GM18951 (cell line): ENCODE data around the gene ASAP2.
"Not testable (repeated sequence)": the region's sequence is repeated elsewhere in the genome, so short reads cannot be mapped to it uniquely, and the experiment has no call there.

Experiments used
- POLR2A ChIP-seq: IDR thresholded peaks from 4 replicates; pipeline ENCODE4 v1.6.1; 2011; ENCODE audit warnings: mild to moderate bottlenecking; ENCODE audit not compliant: insufficient read length, insufficient read depth; ENCODE audit errors: extremely low read depth
- in situ Hi-C: fragments of 300-500 bp; cut with MboI; formaldehyde crosslinking; loops from one replicate; pipeline ENCODE4 v1.12.0; 2022; ENCODE audit warnings: low sequenced_read_pairs, mixed read lengths, inconsistent platforms; ENCODE audit not compliant: unreplicated experiment

ASAP2 gene

DNA sequence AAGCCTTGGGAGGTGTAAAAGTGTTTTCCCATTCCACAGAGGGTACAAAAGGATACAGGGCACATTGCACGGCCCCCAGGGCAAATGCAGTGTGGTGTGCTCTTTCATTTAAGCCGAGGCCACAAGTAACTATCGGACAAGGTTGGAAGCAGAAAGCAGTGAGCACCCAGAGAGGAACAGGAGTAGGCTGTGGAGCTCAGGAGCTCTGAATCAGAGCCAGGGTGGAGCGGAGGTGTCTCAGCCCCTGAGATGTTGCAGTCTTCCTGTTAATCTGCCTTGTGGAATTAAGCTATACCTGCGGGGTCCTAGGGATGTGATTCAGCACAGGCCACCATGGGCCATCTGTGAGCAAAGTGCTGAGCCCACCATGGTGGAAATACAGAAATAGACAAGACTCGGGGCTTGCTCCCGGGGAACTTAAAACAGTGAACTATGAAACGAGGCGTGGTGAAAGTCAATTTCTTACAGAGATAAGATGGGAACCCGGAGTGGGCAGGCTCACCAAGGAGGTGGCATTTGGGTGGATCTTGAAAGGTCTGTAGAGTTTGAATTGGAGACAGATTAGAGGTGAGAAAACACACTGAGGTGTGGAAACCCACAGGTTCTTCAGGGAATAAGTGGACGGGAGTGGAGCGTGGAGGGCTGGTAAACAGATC is 44.0 kb downstream of the ASAP2 start:
- no peak for TF ChIP-seq POLR2A
- in situ Hi-C loops, result no loop called here

DNA sequence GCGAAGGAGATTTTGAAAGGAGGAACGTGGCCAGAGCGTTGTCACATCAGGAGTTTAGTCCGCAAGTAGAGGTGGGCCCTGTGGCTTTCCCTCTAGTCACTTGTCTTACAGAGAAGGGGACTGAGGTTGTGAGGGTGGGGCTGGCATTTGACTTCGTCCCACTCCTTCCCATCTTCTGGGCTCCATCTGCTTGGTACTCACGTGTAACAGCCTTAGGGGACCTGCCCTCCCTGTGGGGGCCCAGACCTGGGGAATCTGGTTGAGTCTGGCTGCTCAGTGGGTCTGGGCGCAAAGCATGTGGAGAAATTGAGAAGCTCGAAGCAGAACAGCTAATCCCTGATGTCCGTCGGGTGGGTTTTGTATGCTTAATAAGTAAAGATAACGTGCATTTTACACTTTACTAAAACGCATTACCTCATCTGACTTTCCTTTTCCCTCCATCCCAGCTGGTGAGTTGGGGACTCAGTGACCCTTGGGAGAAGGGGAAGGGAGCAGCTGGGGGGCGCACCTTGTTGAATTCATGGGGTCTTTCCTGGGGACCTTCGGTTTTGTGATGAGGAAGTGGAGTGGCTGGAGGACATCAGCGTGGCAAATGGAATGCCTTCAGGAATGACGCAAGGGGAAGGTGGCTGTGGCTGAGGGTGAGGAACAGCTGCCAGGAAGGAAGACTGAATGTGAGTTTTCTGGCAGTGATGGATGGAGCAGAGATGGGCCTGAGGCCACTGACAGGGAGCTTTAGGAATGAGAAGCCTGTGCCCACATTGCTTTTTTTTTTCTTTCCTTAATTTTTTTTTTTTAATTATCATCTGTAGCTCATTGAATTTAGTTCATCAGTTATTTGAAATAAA is 44.8 kb downstream of the ASAP2 start:
- TF ChIP-seq POLR2A, result no peak
- in situ Hi-C loops, result no loop called here

DNA sequence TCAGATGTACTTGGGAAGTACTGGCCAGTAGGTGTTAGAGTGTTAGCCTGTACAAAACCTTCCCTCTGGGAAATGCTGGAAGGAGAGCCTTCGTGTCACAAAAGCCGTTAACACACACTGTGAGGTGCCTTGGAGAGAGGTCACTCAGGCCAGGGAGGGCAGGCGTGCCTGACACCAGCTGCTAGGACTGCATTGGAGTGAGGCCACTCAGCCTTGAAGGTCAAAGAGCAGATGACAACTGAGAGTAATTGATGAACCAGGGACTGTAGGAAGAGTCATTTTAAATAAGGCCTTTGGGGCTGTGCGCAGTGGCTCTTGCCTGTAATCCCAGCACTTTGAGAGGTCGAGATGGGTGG is 45.4 kb downstream of the ASAP2 start:
- no peak for TF ChIP-seq POLR2A
- in situ Hi-C loops, result no loop called here

DNA sequence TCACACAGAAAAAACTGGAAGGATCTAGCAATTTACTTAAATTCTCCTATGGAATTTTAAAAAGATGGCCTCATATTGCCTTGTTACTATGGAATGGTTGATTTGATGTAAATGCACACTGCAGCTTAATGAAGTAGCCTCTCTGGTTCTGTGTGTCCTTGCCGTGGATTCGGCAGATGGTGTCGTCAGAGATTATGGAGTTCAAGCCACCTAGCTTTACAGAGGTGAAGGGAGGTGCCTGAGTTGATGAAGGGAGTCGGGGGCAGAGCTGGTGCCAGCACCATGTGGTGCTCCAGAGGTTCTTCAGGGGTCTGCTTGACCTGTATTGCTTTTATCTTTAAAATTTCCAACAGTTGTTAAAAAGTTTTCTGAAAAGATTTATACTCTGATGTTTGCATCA is 48.8 kb downstream of the ASAP2 start:
- in situ Hi-C loops, result no loop called here
- no peak for TF ChIP-seq POLR2A

DNA sequence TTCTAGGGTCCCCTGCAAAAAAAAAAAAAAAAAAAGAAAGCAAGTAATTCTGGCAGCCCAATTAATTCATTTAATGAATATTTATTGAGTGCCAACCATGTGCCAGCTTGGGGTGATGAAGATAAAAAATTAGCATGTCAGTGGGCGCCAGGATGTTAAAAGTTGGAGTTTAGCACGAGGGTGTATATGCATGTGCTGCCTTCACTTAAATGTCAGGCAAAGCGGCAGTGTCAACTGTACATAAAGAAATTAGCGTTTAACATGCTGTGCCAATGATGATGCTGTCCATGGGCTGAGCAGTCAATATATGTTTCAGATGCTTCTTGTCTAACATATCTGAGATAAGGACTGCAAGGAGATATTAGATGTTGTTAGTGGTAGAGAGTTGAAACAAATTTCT is 49.5 kb downstream of the ASAP2 start:
- no peak for TF ChIP-seq POLR2A
- in situ Hi-C loops, result no loop called here

DNA sequence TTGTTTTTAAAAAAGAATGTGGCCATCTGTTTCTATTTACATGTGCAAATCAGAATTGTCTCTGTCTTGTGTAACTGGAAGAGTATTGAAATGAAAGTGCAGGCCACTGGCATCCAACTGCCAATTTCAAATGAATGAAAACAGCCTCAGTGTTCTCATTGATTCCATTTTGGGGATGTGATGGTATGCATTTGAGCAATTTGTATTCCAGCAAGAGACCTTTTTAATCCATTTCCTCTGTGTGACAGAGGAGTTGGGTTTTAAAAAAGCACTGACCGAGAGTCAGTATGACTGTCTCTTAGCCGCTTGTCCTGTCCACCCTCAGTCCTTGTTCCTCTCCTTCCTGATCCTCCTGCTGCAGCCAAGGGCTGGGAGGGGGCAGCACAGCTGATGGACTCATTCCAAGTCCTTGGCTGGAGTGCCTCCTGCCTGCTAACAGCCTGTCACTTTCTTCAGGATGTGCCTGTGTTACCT is 50.0 kb downstream of the ASAP2 start:
- no peak for TF ChIP-seq POLR2A
- in situ Hi-C loops, result no loop called here

DNA sequence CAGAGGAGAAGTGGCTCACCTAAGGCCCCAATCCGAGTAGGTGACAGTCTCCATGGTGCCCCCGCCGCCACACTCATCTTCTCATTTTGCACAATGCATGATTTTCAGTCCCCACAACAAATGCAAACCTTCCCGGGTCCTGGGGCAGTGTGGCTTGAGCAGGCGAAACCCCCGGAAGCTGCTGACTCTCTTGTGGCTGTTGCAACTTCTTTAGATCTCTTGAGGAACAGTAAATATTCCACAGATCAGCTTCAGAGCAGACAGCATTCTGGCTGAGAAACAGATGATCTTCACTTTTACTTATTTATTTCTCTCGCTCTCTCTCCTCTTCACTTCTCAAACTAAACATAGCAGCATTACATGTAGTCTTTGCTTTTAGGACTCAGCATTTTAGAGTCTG is 51.9 kb downstream of the ASAP2 start:
- TF ChIP-seq POLR2A, result no peak
- in situ Hi-C loops, result no loop called here

DNA sequence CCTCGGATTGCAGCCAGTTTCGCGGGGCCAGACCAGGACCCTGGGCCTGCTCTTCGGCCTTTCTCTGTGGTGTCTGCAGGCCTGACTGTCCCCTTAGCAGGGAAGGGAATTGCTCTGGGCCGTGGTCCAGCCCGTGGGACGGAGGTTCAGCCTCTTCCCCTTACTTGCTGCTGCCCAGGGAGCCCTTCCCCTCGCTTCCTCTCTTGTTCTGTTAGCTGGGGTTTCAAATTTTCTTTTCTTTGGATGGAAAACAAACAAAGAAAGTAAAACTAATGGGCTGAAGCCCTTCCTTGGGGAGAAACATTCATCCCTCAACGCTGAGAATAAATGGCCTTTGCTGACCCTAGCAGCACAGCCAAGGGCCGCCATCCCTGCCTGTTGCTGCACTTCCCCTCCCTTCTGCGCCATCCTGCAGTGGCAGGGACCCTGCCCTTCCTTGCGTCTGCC is 52.4 kb downstream of the ASAP2 start:
- in situ Hi-C loops, result no loop called here
- TF ChIP-seq POLR2A, result no peak

DNA sequence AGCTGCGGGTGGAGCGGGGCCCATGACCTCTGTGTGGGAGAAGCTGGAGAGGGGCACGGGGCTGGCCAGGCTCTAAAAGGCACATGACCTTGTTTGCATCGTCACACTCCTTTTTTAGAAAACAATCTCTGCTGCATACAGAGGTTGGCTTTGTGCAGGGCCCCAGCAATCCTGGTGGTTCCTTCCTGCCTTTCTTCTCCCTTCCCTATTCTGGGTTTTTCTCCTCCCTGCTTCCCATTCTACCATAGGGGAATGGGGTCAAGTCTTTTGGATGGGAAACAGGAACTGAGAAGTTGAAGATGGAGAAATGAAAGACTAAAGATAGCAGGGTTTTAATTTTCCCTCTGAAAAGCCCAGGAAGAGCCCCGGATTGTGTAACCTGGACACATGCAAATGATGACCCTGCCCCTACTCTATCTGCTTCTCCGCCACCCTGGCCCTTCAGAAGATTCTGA is 53.9 kb downstream of the ASAP2 start:
- in situ Hi-C loops, result no loop called here
- TF ChIP-seq POLR2A, result no peak

GRCh38 chr2:9261231-9261883 is 54.7 kb downstream of the ASAP2 start:
- no peak for TF ChIP-seq POLR2A
- in situ Hi-C loops, result no loop called here

DNA sequence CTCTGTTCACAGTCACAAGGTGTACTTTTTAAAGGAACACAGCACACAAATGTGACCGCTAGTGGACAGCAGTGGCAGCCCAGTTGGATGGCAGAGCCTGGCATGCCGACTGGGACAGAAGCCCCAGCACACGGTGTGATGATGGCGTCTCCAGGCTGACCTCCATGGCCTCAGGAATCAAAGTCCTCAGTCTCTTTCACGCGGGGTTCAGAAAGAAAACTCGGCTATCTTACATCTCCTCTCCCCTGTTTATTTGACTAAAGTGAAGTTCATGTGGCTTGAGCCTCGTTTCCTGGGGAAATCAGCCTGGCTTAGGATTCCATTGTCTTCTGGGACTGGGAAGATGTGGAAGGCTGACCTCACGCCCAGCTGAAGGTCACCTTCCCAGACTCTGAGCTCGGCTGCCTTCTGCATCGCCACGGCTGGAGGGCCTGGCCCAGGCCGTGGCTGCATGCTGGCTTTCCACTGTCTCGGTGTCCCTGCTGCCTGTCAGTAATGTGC is 56.1 kb downstream of the ASAP2 start:
- in situ Hi-C loops, result no loop called here
- no peak for TF ChIP-seq POLR2A

GRCh38 chr2:9263428-9263827 is 56.8 kb downstream of the ASAP2 start:
- in situ Hi-C loops, result no loop called here
- no peak for TF ChIP-seq POLR2A

GRCh38 chr2:9264301-9264700 is 57.7 kb downstream of the ASAP2 start:
- in situ Hi-C loops, result no loop called here
- TF ChIP-seq POLR2A, result no peak

GRCh38 chr2:9266711-9267110 is 60.1 kb downstream of the ASAP2 start:
- no peak for TF ChIP-seq POLR2A
- in situ Hi-C loops, result no loop called here

- in situ Hi-C loops, result not testable (repeated sequence)
Observed at GRCh38 chr2:9267286-9267685, 60.7 kb downstream of the ASAP2 start.
